DND-41 (cell line): ENCODE data around the gene FHOD3.

Experiments used
- ATAC-seq: fragments of 200-7000 bp; cut with Tn5 transposase; 3 replicates; pipeline ENCODE4 v1.9.1; 2021; ENCODE audit warnings: low read depth; ENCODE audit not compliant: insufficient read depth
- DNase-seq: peaks from one replicate; pipeline ENCODE4 v3.0.0-alpha.2; 2020
- H2AFZ ChIP-seq: 2 replicates; pipeline ENCODE4 v1.6.0; 2012; ENCODE audit warnings: low read depth, low read length
- H3K27ac ChIP-seq: 2 replicates; pipeline ENCODE4 v1.5.1; 2012; ENCODE audit warnings: low read length, inconsistent platforms
- H3K27me3 ChIP-seq: fragments of 200-600 bp; sonication (generic); 2 replicates; pipeline ENCODE4 v1.6.0; 2012; ENCODE audit warnings: low read length, mild to moderate bottlenecking, inconsistent platforms; ENCODE audit not compliant: insufficient read depth, poor library complexity
- H3K36me3 ChIP-seq: 2 replicates; pipeline ENCODE4 v1.5.1; 2012; ENCODE audit warnings: low read length, inconsistent platforms; ENCODE audit not compliant: insufficient read depth
- H3K4me1 ChIP-seq: 2 replicates; pipeline ENCODE4 v1.5.1; 2012; ENCODE audit warnings: mild to moderate bottlenecking, low read length; ENCODE audit not compliant: insufficient read depth
- H3K4me2 ChIP-seq: 2 replicates; pipeline ENCODE4 v1.6.0; 2012; ENCODE audit warnings: mild to moderate bottlenecking, moderate library complexity, low read length, inconsistent platforms; ENCODE audit not compliant: insufficient read depth
- H3K4me3 ChIP-seq, 2 experiments: fragments of 200-600 bp in 1 of 2; shearing (Covaris generic) in 1 of 2; 2 replicates each; pipeline ENCODE4 v1.5.1; 2012 to 2016; ENCODE audit warnings: inconsistent platforms in 2 of 2, low read length in 2 of 2, mild to moderate bottlenecking in 2 of 2, low read depth in 1 of 2, moderate library complexity in 1 of 2
- H3K79me2 ChIP-seq: 2 replicates; pipeline ENCODE4 v1.6.0; 2012; ENCODE audit warnings: low read length, inconsistent platforms; ENCODE audit not compliant: insufficient read depth
- H3K9ac ChIP-seq: 2 replicates; pipeline ENCODE4 v1.6.0; 2012; ENCODE audit warnings: low read depth, mild to moderate bottlenecking, inconsistent platforms, low read length, moderate library complexity
- H3K9me3 ChIP-seq: 2 replicates; pipeline ENCODE4 v1.5.1; 2012; ENCODE audit warnings: low read length, moderate library complexity, mild to moderate bottlenecking, inconsistent platforms; ENCODE audit not compliant: insufficient read depth, severe bottlenecking
- H4K20me1 ChIP-seq: 2 replicates; pipeline ENCODE4 v1.6.0; 2012; ENCODE audit warnings: low read length; ENCODE audit not compliant: insufficient read depth
- CTCF ChIP-seq: IDR thresholded peaks from 2 replicates; pipeline ENCODE4 v1.5.1; 2012; ENCODE audit warnings: borderline replicate concordance, low read length, moderate library complexity, mild to moderate bottlenecking; ENCODE audit not compliant: poor library complexity, severe bottlenecking; ENCODE audit errors: extremely low read depth
- EZH2 ChIP-seq: IDR thresholded peaks from 3 replicates; pipeline ENCODE4 v1.6.1; 2012; ENCODE audit warnings: borderline replicate concordance, low read depth, mild to moderate bottlenecking, moderate library complexity, low read length, inconsistent platforms; ENCODE audit not compliant: severe bottlenecking

Gene FHOD3

GRCh38 chr18:36392979-36393287, 95.4 kb downstream of the FHOD3 start:
- Histone ChIP-seq H4K20me1 (no peaks in the 10 kb centered on the region), H3K4me1 (no peaks in the 10 kb centered on the region), H3K27ac (no peak overlapping the region), H3K4me3 (no peak overlapping the region), H3K9ac (no peak overlapping the region), H3K27me3 (no peaks in the 10 kb centered on the region), H2AFZ (no peak overlapping the region), H3K4me2 (no peak overlapping the region), H3K36me3 (no peaks in the 10 kb centered on the region), H3K9me3 (peaks cover 12% of the 10 kb centered on the region), H3K79me2 (no peaks in the 10 kb centered on the region)
- no peak for TF ChIP-seq EZH2
- TF ChIP-seq CTCF = no peak
- DNase-seq (no peak), ATAC-seq (no peak)

DNA sequence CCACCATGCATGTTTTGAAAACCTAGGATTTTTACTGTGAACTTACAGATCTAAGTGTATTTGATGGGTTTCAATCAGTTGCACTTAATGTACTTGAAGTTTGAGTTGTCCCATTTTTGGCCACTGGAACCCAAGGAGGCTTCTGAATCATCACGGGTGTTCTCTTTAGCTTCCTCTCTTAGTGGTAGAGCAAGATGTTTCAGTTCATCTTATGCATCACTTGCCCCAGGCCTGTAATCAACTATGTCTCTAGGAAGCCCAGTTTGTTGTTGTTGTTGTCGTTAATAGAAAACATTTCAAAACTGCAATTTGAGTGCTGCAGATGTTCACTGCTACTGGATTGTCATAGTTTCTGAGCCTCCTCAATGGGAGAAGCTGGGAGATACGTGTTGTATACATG, 97.0 kb downstream of the FHOD3 start:
- Histone ChIP-seq H3K4me1 (no peaks in the 10 kb centered on the region), H3K27ac (no peak overlapping the region), H3K9me3 (peaks cover 12% of the 10 kb centered on the region), H4K20me1 (no peaks in the 10 kb centered on the region), H3K4me3 (no peak overlapping the region), H3K36me3 (no peaks in the 10 kb centered on the region), H2AFZ (no peak overlapping the region), H3K4me2 (no peak overlapping the region), H3K9ac (no peak overlapping the region), H3K27me3 (no peaks in the 10 kb centered on the region), H3K79me2 (no peaks in the 10 kb centered on the region)
- ATAC-seq = no peak
- DNase-seq = no peak
- TF ChIP-seq EZH2 (no peak), CTCF (no peak)

DNA sequence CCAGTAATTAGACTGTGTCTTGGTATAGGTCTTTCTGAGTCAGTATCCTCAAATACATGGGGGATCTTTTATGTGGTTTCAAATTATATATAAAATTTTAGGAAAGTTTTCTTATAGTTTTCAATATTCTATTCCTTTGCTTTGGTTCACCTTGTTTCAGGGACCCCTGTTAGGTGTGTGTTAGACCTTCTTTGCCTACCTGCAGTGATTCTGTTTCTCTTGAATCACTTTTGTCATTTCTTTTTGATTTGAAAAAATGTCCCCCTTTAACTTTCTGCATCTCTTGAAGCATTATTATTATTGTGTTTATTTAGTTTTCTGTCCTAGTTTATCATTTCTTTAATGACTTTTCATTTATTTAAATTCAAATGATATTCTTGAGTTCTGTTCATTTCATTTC, 98.7 kb downstream of the FHOD3 start:
- no peaks in the 10 kb centered on the region for H3K4me1 ChIP-seq
- H2AFZ ChIP-seq = no peak overlapping the region
- DNase-seq (no peak), ATAC-seq (no peak)
- no peaks in the 10 kb centered on the region for H3K36me3 ChIP-seq
- no peak overlapping the region for H3K9ac ChIP-seq
- H3K4me2 ChIP-seq = no peak overlapping the region
- no peak overlapping the region for H3K27ac ChIP-seq
- no peaks in the 10 kb centered on the region for H3K79me2 ChIP-seq
- no peaks in the 10 kb centered on the region for H3K27me3 ChIP-seq
- no peak overlapping the region for H3K4me3 ChIP-seq
- no peaks in the 10 kb centered on the region for H4K20me1 ChIP-seq
- TF ChIP-seq CTCF = no peak
- TF ChIP-seq EZH2 = no peak
- peaks cover 12% of the 10 kb centered on the region for H3K9me3 ChIP-seq

DNA sequence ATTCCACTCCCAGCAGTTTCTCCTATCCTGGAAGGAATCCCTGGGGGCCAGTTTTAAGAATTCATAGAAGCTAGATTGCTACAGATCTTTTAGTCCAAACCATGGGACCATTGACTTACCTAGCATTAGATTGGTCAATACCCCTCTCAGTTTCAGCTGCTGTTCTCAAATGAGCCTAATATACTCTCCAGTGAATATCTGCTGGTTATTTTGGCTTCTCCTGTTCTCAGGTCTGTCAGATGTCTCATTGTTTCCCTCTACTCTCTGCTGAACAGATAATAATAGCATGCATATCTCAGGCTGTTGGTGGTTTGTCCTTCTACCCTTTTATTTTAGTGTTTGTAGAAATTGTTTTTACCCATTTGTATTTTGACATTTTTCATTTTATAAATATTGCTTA, 99.5 kb downstream of the FHOD3 start:
- Histone ChIP-seq H3K79me2 (no peaks in the 10 kb centered on the region), H2AFZ (no peak overlapping the region), H3K4me1 (no peaks in the 10 kb centered on the region), H3K4me2 (no peak overlapping the region), H3K4me3 (no peak overlapping the region), H3K9ac (no peak overlapping the region), H3K36me3 (no peaks in the 10 kb centered on the region), H3K9me3 (peaks cover 12% of the 10 kb centered on the region), H3K27me3 (no peaks in the 10 kb centered on the region), H4K20me1 (no peaks in the 10 kb centered on the region), H3K27ac (no peak overlapping the region)
- ATAC-seq (no peak), DNase-seq (no peak)
- no peak for TF ChIP-seq EZH2
- no peak for TF ChIP-seq CTCF
